ENCODE measurements around the gene MCFD2. TPM values are rescaled to one million over a fixed set of nuclear protein-coding genes. Genes with fewer than 3 reads are reported as not detected.

Gene MCFD2
- total RNA-seq, 2 experiments from 2014 or later, result 55.7 to 75.2 TPM

DNA sequence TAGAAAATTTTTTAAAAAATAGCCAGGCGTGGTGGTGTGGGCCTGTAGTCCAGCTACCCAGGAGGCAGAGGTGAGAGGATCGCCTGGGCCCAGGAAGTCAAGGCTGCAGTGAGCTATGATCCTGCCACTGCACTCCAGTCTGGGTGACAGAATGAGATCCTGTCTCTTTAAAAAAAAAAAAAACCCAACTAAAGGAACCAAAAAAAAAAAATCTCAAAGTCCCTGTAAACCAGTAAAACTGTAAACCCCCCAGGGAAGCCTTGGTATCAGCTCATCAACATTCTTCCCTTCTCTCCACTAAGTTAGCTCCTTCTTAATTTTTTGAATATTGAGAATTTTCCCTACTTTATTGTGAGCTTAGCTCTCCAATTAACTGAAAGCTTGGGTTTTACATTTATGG is 8.4 kb upstream of the MCFD2 start:
- POLR2A ChIA-PET, result interaction anchor here (0.6 to 1.6 kb wide), 3 partner anchors 12 to 234 kb away, joined by 3 to 9 read pairs (median 3); no protein-coding TSS in a partner anchor
- no peak for DNase-seq (ENCODE audit: low spot score)
- Histone ChIP-seq H3K36me3 (ENCODE audit: insufficient read depth, low read length) (peaks cover 38% of the 10 kb centered on the region), H3K4me2 (ENCODE audit: low read length) (no peak overlapping the region), H3K9me3 (ENCODE audit: low read length) (peaks cover 13% of the 10 kb centered on the region; the same call in 1 of the 2 replicates), H4K20me1 (ENCODE audit: insufficient read depth, low read length) (no peaks in the 10 kb centered on the region), H2AFZ (ENCODE audit: low read length) (no peak overlapping the region), H3K9me2 (ENCODE audit: insufficient read depth, low read length) (no peaks in the 10 kb centered on the region), H3K4me1 (ENCODE audit: insufficient read depth, low read length, poor library complexity, severe bottlenecking) (peaks cover 16% of the 10 kb centered on the region), H3K79me2 (ENCODE audit: insufficient read depth, low read depth, low read length) (peaks cover 12% of the 10 kb centered on the region; the same call in 1 of the 2 replicates), H3K4me3 (ENCODE audit: low read depth, low read length, poor library complexity, severe bottlenecking) (no peak overlapping the region), H3K27ac (ENCODE audit: low read depth, low read length, poor library complexity, severe bottlenecking) (no peak overlapping the region)
- TF ChIP-seq, protein P1, sequence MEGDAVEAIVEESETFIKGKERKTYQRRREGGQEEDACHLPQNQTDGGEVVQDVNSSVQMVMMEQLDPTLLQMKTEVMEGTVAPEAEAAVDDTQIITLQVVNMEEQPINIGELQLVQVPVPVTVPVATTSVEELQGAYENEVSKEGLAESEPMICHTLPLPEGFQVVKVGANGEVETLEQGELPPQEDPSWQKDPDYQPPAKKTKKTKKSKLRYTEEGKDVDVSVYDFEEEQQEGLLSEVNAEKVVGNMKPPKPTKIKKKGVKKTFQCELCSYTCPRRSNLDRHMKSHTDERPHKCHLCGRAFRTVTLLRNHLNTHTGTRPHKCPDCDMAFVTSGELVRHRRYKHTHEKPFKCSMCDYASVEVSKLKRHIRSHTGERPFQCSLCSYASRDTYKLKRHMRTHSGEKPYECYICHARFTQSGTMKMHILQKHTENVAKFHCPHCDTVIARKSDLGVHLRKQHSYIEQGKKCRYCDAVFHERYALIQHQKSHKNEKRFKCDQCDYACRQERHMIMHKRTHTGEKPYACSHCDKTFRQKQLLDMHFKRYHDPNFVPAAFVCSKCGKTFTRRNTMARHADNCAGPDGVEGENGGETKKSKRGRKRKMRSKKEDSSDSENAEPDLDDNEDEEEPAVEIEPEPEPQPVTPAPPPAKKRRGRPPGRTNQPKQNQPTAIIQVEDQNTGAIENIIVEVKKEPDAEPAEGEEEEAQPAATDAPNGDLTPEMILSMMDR (conservative IDR thresholded peaks at IDR 0.05; ENCODE audit: low read length), result no peak
- no peak for TF ChIP-seq EZH2phosphoT487 (IDR thresholded peaks at IDR 0.05; ENCODE audit: borderline replicate concordance, low read depth, low read length)
- no TSS peak for BruUV-seq (replicated peaks)
- intact Hi-C loops (cut with micrococcal nuclease; ENCODE audit: unreplicated experiment), result no loop called here
- CTCF ChIA-PET (ENCODE audit: unreplicated experiment), result interaction anchor here (1.0 kb wide), 1 partner anchor 27 kb away, joined by 3 read pairs; no protein-coding TSS in a partner anchor

DNA sequence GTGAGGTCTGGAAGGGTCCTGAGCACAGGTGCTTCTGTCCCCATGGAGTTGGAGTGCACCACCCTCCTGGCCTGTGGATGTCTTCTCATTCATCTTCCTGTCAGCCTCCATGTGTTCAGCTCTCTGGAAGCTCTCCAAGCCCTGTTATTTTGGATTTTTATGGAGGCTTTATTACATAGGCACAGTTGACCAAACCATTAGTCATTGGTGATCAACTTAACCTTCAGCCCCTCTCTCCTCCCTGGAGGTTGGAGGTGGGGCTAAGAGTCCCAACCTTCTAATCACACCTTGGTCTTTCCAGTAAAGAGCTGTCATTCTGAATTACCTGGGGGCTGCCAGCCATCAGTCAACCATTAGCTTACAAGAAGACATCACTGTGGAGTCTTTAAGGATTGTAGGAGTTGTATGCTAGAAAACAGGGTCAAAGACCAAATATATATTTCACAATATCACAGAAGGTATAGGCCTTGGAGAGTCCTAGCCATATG is 7.5 kb upstream of the MCFD2 start:
- Histone ChIP-seq H3K4me3 (ENCODE audit: low read depth, low read length, poor library complexity, severe bottlenecking) (no peak overlapping the region), H3K4me1 (ENCODE audit: insufficient read depth, low read length, poor library complexity, severe bottlenecking) (peaks cover 24% of the 10 kb centered on the region), H3K79me2 (ENCODE audit: insufficient read depth, low read depth, low read length) (peaks cover 21% of the 10 kb centered on the region; the same call in 1 of the 2 replicates), H3K9me3 (ENCODE audit: low read length) (peaks cover 13% of the 10 kb centered on the region; the same call in 1 of the 2 replicates), H3K9me2 (ENCODE audit: insufficient read depth, low read length) (no peaks in the 10 kb centered on the region), H3K36me3 (ENCODE audit: insufficient read depth, low read length) (peaks cover 33% of the 10 kb centered on the region), H3K27ac (ENCODE audit: low read depth, low read length, poor library complexity, severe bottlenecking) (no peak overlapping the region), H2AFZ (ENCODE audit: low read length) (no peak overlapping the region), H3K4me2 (ENCODE audit: low read length) (no peak overlapping the region), H4K20me1 (ENCODE audit: insufficient read depth, low read length) (0 out of 2 replicates have a peak, but pooled peaks cover 7% of the 10 kb centered on the region)
- DNase-seq (ENCODE audit: low spot score), result no peak
- BruUV-seq (replicated peaks), result no TSS peak
- POLR2A ChIA-PET, result interaction anchor here (1.6 kb wide), 1 partner anchor 12 kb away, joined by 5 read pairs; no protein-coding TSS in a partner anchor
- intact Hi-C loops (cut with micrococcal nuclease; ENCODE audit: unreplicated experiment), result no loop called here
- CTCF ChIA-PET (ENCODE audit: unreplicated experiment), result no interaction called here
- TF ChIP-seq EZH2phosphoT487 (IDR thresholded peaks at IDR 0.05; ENCODE audit: borderline replicate concordance, low read depth, low read length), result no peak
- TF ChIP-seq, protein P1 (conservative IDR thresholded peaks at IDR 0.05; ENCODE audit: low read length), result no peak

DNA sequence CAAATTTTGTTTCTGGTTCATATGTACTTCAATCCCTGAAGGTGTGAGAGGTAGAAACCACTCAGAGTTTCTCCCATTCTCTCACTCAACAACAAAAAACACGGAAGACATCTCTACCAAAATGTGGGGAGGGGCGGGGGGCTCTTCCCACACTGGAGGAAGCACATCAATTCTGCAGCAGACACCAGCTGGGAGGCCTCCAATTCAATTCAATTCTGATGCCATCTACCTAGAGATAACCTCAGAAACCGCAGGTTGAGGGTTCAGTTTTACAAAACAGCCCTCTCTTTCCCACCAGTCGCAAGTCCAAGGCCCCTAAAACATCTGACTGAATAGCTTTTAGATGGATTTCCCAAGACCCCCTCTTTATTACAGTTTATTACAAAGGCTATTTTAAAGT is 7.0 kb upstream of the MCFD2 start:
- DNase-seq (ENCODE audit: low spot score), result no peak
- ChIA-PET POLR2A (interaction anchor here (1.6 kb wide), 1 partner anchor 13 kb away, joined by 5 read pairs; no protein-coding TSS in a partner anchor), CTCF (ENCODE audit: unreplicated experiment) (no interaction called here)
- H3K27ac ChIP-seq (ENCODE audit: low read depth, low read length, poor library complexity, severe bottlenecking), result no peak overlapping the region
- TF ChIP-seq, protein P1 (conservative IDR thresholded peaks at IDR 0.05; ENCODE audit: low read length), result no peak
- TF ChIP-seq EZH2phosphoT487 (IDR thresholded peaks at IDR 0.05; ENCODE audit: borderline replicate concordance, low read depth, low read length), result no peak
- H3K79me2 ChIP-seq (ENCODE audit: insufficient read depth, low read depth, low read length), result peaks cover 26% of the 10 kb centered on the region; the same call in 1 of the 2 replicates
- no peak overlapping the region for H3K4me2 ChIP-seq (ENCODE audit: low read length)
- H3K9me2 ChIP-seq (ENCODE audit: insufficient read depth, low read length), result no peaks in the 10 kb centered on the region
- no peak overlapping the region for H2AFZ ChIP-seq (ENCODE audit: low read length)
- intact Hi-C loops (cut with micrococcal nuclease; ENCODE audit: unreplicated experiment), result no loop called here
- H4K20me1 ChIP-seq (ENCODE audit: insufficient read depth, low read length), result 0 out of 2 replicates have a peak, but pooled peaks cover 7% of the 10 kb centered on the region
- no peak overlapping the region for H3K4me3 ChIP-seq (ENCODE audit: low read depth, low read length, poor library complexity, severe bottlenecking)
- peaks cover 13% of the 10 kb centered on the region; the same call in 1 of the 2 replicates for H3K9me3 ChIP-seq (ENCODE audit: low read length)
- H3K36me3 ChIP-seq (ENCODE audit: insufficient read depth, low read length), result peaks cover 29% of the 10 kb centered on the region
- BruUV-seq (replicated peaks), result no TSS peak
- peaks cover 28% of the 10 kb centered on the region for H3K4me1 ChIP-seq (ENCODE audit: insufficient read depth, low read length, poor library complexity, severe bottlenecking)
